Right kidney (tissue), 1 donor: ENCODE results near the gene CBFA2T2.

ENCODE experiments used
- DNase-seq: peaks from one replicate; pipeline ENCODE4 v3.0.0-alpha.2; 2016

Gene CBFA2T2

DNA sequence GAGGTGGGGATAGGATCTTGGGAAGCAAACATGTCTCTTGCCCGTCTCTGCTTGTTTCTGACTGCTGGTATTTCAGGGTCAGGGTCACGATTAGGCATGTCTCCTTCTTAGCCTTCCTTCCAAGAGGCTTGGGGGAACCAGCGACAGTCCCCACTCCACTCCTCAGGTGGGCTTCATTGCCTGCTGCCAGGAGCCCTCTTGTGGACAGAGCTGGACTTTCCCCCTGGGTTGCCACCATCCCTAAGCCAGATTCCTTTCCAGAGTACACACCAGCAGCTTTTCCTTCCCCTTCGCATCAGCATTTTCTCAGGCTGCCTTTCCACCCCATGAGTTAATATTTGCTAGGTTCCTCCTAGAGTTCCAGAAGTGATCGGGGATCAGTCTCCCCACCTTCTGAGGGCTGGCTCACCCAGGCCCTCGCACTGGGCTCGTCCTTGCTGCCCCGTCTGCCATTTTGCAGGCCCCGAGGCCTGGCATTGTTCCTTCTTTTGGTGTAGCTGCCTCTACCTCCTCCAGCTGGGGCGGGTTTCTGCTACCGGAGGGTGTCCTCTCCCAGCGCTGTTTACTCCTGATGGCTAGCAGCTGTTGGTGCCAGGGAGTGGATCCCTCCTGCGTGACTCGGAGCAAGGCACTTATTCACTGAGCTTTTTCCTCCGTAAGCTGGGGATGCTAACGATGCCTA lies 163.5 kb downstream of the CBFA2T2 start:
- DNase-seq, result peak; percentile 78

DNA sequence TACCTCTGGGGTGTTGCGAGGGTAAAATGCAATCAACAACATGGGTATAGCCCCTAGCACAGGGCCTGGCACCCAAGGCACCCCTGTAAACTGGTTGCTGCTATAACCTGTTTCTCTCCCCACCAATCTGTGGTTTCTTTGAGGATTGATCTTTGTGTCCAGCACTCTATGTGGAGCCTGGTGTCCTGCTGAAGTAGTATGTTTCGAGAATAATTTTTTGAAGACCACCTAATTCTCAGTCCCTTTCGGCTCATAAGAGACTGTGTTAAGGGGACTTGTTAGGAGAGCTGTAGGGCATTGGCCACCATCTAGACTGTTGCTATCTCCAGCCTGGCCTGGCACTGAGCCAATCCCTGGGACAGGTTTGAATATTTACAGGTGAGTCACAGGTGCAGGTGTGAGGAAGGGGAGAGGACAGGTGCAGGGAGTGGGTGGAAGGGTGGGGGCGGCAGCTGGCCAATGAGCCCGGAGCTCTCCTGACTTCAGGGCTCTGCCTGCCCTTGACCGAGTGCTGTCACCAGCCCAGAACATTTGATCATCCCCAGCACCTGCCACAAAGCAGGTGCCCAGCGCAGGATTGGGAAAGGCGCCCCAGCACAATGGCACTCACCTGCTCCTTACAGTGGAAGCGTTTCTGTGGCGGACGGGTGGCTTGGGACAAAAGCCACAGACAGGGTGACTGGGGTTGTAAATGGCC lies 164.2 kb downstream of the CBFA2T2 start:
- no peak for DNase-seq

DNA sequence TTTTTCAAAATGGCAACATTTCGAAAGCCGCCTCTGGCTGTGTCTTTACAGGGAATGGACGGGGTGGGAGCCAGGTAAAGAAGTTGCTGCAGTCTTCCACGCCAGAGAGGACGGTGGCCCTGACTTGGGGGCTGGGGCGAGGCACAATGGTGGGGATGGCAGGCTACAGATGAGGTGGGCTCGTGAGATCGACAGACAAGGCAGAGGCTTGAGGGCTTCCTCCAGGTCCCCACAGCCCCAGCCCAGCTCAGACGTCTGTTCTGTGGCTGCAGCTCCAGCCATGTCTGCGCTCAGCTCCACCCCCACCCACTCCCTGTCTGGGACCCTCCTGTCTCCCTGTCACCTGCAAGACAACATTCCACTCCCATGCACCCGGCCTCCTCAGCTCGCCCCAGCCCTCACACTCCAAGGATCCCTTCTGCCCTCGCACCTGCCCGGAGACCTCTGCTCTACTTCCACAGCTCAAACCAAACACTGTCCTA lies 164.8 kb downstream of the CBFA2T2 start:
- no peak for DNase-seq

DNA sequence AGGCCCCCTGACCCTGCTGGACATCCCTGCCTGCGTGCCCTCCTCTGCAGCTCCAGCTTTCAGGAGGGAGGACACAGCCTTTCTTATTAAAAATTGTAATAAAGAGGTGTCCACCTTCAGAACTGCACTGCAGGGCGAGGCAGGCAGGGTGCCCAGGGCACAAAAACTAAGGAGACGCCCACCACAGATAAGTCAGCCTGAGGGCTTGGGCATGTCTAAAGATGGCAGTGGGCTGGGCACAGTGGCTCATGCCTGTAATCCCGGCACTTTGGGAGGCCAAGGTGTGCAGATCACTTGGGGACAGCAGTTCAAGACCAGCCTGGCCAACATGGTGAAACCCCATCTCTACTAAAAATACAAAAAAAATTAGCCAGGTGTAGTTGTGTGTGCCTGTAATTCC lies 165.3 kb downstream of the CBFA2T2 start:
- no peak for DNase-seq

DNA sequence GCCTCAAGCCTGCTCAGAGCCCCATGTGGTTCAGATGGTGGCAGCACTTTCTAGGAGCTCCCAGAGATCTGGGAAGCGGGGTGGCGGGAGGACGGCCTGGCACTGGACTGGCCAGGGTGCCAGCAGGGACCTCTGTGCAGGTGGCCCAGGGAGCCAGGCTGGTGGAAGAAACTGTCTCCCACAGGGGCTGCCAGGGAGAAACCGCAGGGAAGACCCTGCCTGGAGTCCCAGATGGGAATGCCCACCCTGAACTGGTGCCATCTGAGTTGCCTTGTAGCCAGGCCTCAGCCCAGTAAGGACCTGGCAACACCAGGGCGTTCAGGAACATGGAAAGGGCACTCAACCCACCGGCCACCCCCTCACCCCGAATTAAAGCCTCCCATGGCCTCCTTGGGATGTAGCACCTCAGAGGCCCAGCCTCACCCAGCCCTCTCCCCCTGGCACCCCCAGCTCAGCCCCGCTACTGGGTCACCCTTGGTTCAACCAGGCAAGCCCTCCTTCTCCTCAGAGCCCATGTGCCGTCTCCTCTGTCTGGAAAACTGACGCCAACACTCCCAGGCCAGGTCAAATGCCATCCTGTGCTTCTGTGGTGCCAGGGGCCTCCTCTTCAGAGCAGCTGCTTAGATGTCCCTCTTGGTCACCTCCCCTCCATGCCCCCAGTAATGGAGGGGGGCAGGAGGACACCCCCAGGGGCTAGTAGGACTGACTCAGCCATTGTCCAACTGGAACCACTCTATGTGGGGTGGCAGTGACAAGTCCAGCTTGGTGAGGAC lies 166.3 kb downstream of the CBFA2T2 start:
- DNase-seq, result no peak

DNA sequence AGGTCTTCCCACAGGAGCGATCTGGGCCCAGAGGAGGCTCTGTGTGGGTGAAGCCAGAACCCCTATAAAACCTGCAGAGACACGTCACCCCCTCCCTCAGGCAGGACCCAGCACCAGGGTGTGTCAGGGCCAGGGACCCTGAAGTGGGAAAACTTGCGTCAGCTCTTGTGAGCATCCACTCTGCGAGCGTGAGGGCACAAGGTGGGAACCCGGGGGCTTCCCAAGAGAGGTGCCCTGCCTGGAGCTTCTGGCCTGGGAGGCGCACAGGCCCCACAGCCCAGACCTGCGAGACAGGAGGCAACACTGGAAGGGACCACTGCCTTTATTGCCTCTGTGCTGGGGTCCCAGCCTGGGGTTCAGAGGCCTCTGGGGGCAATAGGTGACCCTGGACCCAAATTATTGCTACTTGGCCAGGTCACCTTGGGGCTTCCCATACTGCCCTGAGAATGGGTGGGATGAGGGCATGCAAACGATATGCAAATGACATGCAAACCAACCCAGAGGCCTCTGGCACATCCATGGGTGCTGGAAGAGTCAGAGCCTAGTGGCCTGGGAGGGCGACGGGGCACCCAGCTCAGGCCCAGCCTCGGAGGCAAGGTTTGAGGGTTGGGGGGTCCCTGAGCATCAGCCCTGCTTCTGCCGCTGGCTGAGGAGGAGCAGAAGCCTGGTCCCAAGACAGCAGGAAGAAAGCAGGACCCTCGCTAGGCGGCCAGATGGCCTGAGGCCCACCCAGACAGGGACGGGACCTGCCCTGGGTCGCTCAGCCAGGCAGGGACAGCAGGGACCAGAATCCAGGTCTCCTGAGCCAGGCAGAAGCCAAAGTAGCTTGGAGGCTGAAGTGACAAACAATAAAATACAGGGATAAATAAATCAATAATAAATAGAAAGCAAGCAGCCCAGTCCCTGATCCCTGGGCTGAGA lies 167.1 kb downstream of the CBFA2T2 start:
- no peak for DNase-seq

DNA sequence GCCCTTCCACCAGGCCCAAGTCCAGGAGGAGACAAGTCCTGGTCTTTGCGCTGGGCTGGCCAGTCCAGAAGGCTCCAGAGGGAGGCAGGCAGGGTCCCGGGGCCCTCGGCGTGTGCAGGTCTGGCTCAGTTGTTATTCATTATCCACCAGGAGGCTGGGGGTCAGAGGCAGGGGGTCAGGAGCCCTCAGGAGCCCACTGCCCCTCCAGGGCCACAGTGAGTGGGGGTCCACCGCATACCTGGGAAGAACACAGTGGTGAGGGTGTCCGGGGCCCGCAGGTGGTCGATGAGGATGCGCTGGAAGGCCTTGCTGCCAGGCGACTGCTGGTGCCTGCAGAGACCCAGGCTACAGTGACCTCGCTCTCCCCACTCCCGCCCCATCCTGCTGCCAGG lies 167.8 kb downstream of the CBFA2T2 start:
- DNase-seq, result no peak

DNA sequence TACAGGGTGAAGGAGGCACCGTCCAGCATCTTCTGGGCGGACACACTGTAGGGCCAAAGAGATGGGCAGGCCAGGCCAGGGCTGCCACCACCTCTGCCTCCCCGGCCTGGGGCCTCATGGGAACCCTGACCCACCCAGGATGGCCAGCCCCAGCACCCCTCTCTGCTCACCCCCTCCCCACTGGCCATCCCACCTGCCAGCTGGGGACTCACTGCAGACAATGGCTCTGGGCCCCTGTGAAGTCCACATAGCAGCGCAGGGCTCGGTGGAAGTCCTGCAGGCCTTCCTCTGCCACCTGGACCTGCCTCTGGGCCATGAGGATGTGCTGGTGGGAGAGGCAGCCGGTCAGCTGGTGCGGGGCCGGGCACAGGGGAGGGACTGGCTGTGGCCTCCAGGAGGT lies 168.6 kb downstream of the CBFA2T2 start:
- DNase-seq, result no peak

DNA sequence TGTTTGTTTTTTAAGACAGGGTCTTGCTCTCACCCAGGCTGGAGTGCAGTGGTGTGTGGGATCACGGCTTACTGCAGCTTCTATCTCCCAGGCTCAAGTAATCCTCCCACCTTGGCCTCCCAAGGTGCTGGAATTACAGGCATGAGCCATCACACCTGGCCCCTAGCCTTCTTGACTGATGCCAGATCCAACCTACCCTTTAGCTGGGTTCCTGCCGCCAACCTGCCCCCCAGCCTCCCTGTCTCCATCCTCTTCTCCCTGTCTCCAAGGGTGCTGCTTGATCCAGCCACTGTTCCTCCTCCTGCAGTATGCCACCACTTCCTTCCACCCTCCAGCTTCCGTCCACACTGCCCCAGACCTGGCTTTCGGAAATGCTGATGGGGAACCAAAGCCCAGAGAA lies 169.0 kb downstream of the CBFA2T2 start:
- DNase-seq, result no peak

DNA sequence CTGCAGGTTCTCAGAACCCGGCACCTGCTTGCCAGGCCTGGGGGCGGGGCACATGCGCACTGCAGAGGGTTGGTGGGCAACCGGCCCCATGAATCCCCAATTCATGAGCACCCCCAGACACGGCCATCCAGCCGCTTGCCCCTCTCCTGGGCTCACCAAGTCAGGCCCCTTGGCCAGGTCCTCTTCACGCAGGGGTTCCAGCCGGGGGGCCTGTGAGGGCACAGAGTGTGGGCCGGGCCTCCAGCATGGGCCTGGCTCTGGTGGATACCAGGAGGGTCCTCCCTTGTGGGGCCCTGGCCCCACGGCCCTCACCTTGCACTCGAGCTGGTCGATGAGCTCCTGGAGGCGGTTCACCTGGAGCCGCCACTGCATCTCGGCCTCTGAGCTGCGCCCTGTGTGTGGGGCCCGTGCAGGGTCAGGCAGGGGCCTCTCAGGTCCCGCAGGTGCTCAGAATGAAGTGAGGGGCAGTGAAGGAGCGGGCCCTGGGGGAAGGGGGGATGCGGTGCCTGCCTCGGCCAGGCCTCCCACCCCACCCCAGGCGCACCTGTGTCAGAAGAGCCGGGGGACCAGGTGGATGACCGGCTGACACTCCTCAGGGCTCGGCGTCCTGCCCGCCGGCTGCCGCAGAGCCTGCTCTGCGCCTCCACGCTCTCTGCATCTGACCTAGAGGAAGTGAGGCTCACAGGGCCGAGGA lies 169.6 kb downstream of the CBFA2T2 start:
- no peak for DNase-seq

DNA sequence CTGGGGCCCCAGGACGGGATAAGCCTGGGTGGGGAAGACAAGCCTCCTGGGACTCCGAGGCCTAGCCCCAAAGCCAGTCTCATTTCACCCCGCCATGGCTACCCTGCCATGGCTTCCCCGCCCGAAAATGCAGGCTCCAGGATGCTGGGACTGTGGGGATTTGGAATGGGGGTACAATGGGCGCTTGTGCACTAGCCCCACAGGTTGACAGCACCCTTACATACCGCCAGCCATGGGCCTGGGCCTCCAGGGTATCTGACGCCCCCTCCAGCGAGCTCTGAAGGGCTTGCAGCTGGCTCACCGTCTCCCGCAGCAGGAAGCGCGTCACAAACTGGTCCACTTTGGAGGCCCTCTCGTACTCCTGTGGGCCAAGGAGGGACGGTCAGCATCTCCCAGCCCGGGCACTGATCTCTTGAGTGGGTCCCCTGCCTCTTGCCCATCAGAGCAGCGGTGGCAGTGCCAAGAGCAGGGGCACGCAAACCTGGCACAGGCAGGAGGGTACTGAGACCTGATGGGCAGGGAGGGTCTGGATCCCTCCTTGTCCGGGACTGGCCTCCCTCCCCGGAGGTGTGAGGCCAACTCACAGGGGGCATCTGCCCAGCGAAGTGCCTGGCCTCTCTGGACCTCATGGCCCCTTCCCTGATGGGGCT lies 170.3 kb downstream of the CBFA2T2 start:
- no peak for DNase-seq

DNA sequence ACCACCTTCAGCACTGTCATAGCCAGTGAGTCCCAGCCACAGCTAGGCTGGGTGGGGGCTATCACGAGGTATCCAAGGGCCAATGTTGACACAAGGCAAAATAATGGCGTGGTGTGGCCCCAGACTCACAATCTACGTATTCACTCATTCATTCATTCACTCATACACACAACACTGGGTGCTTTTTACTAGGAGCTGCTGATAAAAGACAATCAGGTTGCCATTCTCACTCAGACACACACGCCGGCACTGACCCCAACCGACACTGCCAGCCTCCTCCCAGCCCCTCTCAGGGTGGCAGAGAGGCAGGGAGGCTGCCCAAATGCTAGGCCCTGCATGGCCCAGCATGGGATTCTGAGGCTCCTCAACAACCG lies 170.8 kb downstream of the CBFA2T2 start:
- DNase-seq, result no peak

DNA sequence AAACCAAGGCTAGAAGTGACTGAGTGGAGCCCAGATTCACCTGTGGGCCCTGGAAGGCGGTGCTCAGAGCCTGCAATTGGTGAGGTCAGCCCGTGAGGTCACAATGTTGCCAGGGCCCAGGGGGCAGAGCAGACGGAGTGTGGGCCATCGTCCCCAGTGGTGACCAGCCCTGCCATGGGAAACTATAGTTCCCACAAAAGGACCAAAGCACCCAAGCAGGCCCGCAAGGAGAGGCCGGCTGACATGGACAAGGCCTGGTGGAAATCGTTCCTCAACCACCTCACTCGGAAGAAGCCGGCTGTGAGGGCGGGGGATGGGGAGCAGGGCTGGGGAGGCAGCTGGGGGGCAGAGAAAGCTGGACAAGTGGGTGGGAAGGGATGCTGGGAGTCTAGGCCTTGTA lies 172.3 kb downstream of the CBFA2T2 start, which contains the start of gene C20orf144:
Gene C20orf144, plus strand, starts transcription at position 156 of the 400 bp plus-strand sequence. Its CDS starts 19 bp downstream, at position 175.
- DNase-seq, result no peak

DNA sequence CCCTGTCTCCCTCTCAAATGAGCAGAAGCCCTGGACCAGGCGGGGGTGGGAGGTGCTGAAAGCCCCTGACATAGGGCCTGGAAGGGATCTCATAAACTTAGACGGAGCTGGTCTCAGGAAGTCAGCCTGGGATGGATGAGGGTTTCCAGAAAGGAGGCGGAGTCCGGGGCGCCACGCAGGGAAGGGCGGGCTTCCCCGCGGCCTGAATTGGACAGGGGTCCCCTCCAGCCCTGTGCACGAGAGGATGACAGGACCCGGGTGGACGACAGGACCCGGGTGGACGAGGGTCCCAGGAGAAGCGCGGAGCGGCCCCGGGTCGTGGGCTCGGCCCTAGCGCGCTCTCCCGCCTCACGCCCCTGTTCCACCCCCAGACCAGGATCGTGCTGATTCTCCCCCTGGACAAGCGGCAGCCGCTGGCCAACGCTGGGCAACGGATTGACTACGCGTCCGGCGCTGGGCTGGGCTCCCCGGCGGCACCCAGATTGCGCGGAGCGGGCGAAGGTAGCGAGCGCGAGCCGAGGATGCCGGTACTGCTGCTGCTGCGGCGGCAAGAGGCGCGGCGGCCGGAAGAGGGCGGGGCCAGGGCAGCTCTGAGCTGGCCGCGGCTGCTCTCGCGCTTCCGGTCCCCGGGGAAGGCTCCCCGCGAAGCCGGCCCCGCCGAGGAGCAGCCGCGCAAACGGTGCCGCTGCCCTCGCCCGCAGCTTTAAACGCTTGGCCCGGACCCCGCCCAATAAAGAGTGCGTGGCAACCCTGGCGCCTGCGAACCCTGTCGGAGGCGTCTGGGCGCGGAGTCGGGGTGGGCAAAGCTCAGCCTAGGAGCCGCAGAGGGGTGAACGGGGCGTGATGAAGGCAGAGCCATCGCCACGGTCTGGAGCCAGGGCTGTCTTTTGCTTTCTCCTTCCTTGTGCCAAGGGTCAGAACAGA lies 173.5 kb downstream of the CBFA2T2 start:
- DNase-seq, result peak; percentile 87

DNA sequence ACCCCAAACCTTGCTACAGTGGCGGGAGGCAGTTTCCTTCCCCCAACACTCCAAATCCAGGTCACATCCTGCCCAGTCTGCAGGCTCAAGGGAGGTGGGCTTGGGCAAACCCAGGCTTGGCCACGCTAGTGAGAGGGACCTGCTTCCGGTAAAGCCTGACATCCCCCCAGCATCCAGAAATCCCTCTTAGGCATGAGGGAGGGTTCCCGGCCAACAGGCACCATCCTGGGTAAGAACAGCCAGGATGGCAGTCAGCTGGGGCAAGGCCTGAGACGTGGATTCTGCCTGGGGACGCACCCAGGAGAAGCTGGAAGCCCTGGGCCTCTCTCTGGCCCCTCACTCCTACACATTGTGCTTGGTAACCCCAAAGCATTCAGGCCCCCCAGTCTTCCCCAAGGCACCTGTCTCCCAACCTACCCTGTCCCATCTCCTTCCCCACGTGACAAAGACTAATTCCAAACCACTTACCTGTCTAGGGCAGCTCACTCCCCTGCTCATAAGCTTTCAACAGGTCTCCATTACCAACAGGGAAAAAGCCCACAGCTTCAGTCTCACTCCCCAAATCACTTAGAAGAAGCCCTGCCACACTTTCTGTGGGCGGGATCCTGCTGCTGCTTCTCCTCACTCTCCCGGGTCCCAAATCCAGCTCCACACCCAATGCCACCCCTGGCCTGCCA lies 174.3 kb downstream of the CBFA2T2 start:
- no peak for DNase-seq

DNA sequence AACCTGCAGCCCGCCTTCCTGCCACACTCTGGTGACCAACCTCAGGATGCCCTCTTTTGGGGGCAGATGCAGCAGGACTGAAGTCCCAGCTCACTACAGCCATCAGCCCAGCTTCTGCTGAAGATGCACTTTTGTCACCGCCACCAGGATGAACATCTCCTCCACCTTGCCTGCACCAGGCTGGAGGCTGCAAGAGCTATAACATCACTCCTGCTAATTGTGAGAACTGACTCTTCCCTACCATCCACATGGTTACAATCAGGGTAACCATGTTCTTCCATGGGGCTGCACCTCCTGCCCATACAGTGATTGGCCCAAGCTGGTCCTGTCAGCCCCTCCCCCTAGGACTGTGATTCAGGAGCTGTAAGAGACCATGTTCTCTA lies 174.9 kb downstream of the CBFA2T2 start:
- DNase-seq, result no peak

DNA sequence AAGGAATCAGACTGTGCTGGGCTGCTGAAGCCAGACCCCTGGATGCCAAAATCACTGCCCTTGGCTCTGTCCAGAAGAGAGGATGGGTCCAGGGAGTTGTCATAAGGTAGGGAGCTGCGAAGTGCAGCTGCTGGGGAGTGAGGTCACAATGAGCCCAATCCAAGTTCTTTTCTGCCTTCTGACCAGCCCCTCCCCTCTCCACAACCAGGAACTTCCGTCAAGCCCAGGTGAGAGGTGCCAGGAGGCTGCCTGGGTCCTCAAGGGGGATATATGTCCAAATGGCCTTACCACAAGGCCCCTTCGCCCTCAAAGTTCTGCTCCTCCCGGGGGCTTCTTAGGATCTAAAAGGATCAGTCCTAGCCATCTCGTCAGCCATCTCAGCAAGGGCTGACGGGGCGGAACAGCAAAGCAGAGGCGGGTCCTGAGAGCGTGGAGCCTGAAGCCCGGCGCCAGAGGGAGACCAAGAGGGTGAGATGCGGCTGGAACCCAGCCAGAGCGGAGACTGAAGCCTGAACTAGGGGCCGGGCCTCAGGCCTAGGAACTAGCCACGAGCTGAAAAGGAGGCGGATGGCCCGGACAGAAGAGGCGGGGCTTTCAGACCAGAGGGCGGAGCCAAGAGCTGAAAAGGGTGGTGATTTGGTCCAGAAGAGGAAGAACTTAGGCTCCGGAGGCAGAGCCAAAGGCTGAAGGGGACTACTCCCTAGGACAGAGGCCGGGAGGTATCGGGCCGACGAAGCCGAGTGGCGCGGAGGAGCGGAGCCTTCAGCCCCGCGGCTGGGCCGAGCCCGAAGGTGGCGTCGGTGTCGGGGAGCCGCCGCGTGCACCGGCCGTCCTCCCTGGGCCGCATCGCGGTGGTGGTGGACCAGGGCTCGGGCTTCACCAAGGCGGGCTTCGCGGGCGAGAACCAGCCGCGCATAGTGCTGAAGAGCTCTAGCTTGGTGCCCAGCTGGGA lies 176.7 kb downstream of the CBFA2T2 start, which contains the start of gene ACTL10:
Gene ACTL10, plus strand, starts transcription at position 651 of the 952 bp plus-strand sequence. CDS start 555 bp downstream, outside the sequence.
- DNase-seq, result peak; percentile 95

DNA sequence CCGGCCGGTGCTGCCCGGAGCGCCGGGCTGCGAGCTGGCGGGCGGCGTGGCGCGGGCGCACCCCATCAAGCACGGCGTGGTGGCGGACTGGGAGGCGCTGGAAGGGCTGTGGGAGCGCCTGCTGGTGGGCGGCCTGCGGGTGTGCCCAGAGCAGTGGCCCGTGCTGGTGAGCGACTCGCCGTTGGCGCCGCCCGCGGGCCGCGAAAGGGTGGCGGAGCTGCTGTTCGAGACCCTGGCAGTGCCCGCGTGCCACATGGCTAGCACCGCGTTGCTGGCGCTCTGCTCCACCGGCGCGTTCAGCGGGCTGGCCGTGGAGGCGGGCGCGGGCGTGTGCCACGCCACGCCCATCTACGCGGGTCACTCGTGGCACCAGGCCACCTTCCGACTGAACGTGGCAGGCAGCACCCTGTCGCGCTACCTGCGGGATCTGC lies 177.4 kb downstream of the CBFA2T2 start:
- no peak for DNase-seq
